T-helper 1 cell treated with Interleukin-12 subunit alpha and Interleukin-12 subunit beta and Interleukin-4 antibody, amounts not matched to agents 30 μg/mL and 1 μg/mL, for 36 hours (primary cell): Measurements from ENCODE around the gene GUCY1A1.

Source experiments
- H3K27ac Mint-ChIP-seq: one replicate; pipeline ENCODE4 v1.8.0; 2021; ENCODE audit warnings: mild to moderate bottlenecking, mixed read lengths
- H3K27me3 Mint-ChIP-seq: one replicate; pipeline ENCODE4 v1.8.0; 2021; ENCODE audit warnings: low read depth, mixed read lengths
- H3K36me3 Mint-ChIP-seq: one replicate; pipeline ENCODE4 v1.8.0; 2021; ENCODE audit warnings: low read depth, mixed read lengths
- H3K4me1 Mint-ChIP-seq: one replicate; pipeline ENCODE4 v1.8.0; 2021; ENCODE audit warnings: low read depth, mixed read lengths
- H3K4me3 Mint-ChIP-seq: one replicate; pipeline ENCODE4 v1.8.0; 2021; ENCODE audit warnings: mild to moderate bottlenecking, moderate library complexity, mixed read lengths
- H3K9me3 Mint-ChIP-seq: one replicate; pipeline ENCODE4 v1.8.0; 2021; ENCODE audit warnings: mixed read lengths

The GUCY1A1 gene

DNA sequence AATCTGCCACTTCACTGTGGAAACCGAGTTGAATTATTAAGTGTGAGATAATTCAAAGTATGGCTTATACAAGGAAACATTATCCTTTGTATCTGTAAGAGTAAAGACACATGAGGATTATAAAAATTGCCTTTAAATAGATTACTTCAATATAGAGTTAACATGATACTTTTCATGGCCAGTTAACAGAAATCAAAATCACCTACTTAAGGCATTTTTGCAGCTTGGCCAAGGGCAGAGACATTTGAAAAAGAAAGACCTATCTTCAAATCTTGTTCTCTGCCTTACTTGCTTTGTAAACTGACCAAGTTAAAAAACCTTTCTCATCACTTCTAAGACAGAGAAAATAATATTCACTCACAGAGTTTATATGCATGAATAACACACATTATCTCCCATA is 47.3 kb downstream of the GUCY1A1 start:
- Mint-ChIP-seq H3K9me3 (no peaks in the 10 kb centered on the region), H3K4me1 (no peaks in the 10 kb centered on the region), H3K4me3 (no peak overlapping the region), H3K36me3 (no peaks in the 10 kb centered on the region), H3K27ac (no peak overlapping the region), H3K27me3 (no peaks in the 10 kb centered on the region)

- no peaks in the 10 kb centered on the region for H3K36me3 Mint-ChIP-seq
- no peaks in the 10 kb centered on the region for H3K4me1 Mint-ChIP-seq
- no peaks in the 10 kb centered on the region for H3K27me3 Mint-ChIP-seq
- H3K9me3 Mint-ChIP-seq, result no peaks in the 10 kb centered on the region
- no peak overlapping the region for H3K27ac Mint-ChIP-seq
- no peak overlapping the region for H3K4me3 Mint-ChIP-seq
Measured at GRCh38 chr4:155722336-155722735, 55.7 kb downstream of the GUCY1A1 start.

DNA sequence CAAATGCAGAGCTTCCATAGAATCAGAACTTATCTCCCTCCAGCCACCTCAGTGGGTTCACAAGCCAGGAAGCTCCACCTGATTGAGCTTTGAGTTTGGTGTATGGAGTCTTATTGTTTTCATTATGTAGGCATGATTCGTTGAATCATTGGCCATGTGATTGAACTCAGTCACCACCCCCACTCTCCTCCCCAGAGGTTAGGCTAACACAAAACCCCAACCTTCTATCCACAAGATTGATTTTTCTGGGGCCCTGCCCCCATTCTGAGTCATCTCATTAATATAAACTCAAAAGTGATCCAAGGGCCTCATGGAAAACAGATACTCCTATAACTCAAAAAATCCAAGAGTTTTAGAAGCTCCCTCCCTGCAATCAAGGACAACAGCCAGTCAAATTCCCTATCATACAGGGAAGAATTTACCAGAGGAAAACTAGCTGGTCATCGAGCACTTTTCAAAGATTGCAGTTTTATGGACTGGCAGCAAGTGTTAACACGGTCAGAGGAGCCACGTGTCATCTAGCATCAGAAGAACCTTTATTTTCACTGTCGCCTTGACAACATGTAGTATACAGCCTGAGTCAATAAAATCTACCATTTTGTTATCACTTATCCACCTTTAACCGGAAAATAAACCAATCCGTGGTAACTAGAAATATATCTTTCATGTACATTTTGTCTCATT is 56.3 kb downstream of the GUCY1A1 start:
- H3K9me3 Mint-ChIP-seq, result no peaks in the 10 kb centered on the region
- H3K36me3 Mint-ChIP-seq, result no peaks in the 10 kb centered on the region
- H3K27ac Mint-ChIP-seq, result no peak overlapping the region
- no peaks in the 10 kb centered on the region for H3K27me3 Mint-ChIP-seq
- no peak overlapping the region for H3K4me3 Mint-ChIP-seq
- H3K4me1 Mint-ChIP-seq, result no peaks in the 10 kb centered on the region

GRCh38 chr4:155724731-155725130 is 58.1 kb downstream of the GUCY1A1 start:
- Mint-ChIP-seq H3K4me3 (no peak overlapping the region), H3K27ac (no peak overlapping the region), H3K4me1 (no peaks in the 10 kb centered on the region), H3K36me3 (no peaks in the 10 kb centered on the region), H3K27me3 (no peaks in the 10 kb centered on the region), H3K9me3 (no peaks in the 10 kb centered on the region)

GRCh38 chr4:155734065-155734464 is 67.4 kb downstream of the GUCY1A1 start:
- H3K9me3 Mint-ChIP-seq, result no peaks in the 10 kb centered on the region
- no peaks in the 10 kb centered on the region for H3K27me3 Mint-ChIP-seq
- H3K36me3 Mint-ChIP-seq, result no peaks in the 10 kb centered on the region
- no peak overlapping the region for H3K4me3 Mint-ChIP-seq
- no peaks in the 10 kb centered on the region for H3K4me1 Mint-ChIP-seq
- H3K27ac Mint-ChIP-seq, result no peak overlapping the region

DNA sequence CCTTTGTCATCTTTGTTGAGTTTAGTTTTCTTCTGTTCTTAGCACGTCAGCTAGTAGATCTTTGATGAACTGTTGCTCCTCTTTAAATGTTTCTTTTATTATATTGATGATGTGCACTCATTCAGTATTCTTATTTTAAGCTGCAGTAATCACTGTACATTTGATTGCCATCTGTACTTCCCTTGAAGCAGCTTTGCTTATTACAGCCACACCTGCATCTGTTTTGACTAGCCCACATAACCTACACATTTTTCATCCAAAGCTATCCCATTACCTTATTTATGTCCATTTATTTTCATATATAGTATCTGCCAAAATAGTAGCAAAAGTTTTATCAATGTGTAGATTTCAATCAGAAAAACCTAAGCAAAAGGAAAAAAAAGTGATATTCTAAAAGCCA is 68.3 kb downstream of the GUCY1A1 start:
- no peaks in the 10 kb centered on the region for H3K4me1 Mint-ChIP-seq
- H3K9me3 Mint-ChIP-seq, result no peaks in the 10 kb centered on the region
- H3K27me3 Mint-ChIP-seq, result no peaks in the 10 kb centered on the region
- no peaks in the 10 kb centered on the region for H3K36me3 Mint-ChIP-seq
- H3K27ac Mint-ChIP-seq, result no peak overlapping the region
- H3K4me3 Mint-ChIP-seq, result no peak overlapping the region

DNA sequence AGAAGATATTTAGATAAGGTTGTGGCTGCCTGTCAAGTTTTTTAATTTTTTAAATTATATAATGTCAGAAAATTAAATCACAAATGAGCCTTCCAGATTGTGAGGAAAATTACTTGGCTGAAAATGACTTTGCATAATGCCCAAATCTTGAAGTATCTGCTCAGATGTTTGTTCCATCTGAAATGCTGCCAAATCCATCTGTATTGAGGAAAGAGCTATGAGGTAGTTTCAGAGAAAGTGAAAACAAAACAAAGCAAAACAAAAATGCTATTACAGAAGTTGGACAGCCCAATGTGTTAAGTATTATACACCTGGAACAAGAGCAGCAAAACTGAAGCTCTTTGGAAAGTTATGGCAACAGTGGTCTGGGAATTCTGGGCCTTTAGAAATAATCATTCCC is 68.8 kb downstream of the GUCY1A1 start:
- Mint-ChIP-seq H3K9me3 (no peaks in the 10 kb centered on the region), H3K27me3 (no peaks in the 10 kb centered on the region), H3K4me1 (no peaks in the 10 kb centered on the region), H3K4me3 (no peak overlapping the region), H3K27ac (no peak overlapping the region), H3K36me3 (no peaks in the 10 kb centered on the region)

DNA sequence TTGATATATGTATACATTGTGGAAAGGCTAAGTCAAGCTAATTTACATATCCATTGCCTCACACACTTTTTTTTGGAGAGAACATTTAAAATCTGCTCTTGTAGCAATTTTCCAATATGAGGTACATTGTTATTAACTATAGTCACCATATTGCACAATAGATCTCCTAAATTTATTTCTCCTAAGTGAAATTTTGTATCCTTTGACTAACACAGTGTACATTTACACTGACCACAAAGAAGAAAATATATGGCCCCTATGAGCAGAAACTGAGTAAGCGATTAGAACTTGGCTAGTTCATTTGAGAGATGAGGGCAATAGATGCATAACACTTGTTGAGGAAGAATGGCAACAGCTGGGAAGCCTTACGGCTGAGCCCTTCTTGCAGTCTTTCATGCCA is 71.9 kb downstream of the GUCY1A1 start:
- H3K4me3 Mint-ChIP-seq, result no peak overlapping the region
- H3K27me3 Mint-ChIP-seq, result no peaks in the 10 kb centered on the region
- no peak overlapping the region for H3K27ac Mint-ChIP-seq
- no peaks in the 10 kb centered on the region for H3K9me3 Mint-ChIP-seq
- H3K36me3 Mint-ChIP-seq, result no peaks in the 10 kb centered on the region
- no peaks in the 10 kb centered on the region for H3K4me1 Mint-ChIP-seq

DNA sequence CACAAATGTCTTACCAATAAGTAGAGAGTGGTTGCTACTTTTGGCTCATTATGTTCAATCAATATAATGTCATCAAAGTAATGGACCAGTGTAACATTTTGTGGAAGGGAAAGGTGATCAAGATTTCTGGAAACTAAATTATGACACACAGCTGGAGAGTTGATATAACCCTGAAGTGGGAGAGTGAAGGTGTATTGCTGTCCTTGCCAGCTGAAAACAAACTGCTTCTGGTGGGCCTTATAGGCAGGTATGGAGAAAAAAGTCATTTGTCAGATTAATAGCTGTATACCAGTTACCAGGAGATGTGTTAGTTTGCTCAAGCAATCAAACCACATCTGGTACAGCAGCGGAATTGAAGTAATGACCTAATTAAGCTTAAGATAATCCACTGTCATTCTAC is 74.9 kb downstream of the GUCY1A1 start:
- Mint-ChIP-seq H3K27me3 (no peaks in the 10 kb centered on the region), H3K4me1 (no peaks in the 10 kb centered on the region), H3K36me3 (no peaks in the 10 kb centered on the region), H3K27ac (no peak overlapping the region), H3K4me3 (no peak overlapping the region), H3K9me3 (no peaks in the 10 kb centered on the region)

GRCh38 chr4:155742310-155743015 is 75.8 kb downstream of the GUCY1A1 start:
- Mint-ChIP-seq H3K36me3 (no peaks in the 10 kb centered on the region), H3K9me3 (no peaks in the 10 kb centered on the region), H3K27ac (no peak overlapping the region), H3K27me3 (no peaks in the 10 kb centered on the region), H3K4me3 (no peak overlapping the region), H3K4me1 (no peaks in the 10 kb centered on the region)

DNA sequence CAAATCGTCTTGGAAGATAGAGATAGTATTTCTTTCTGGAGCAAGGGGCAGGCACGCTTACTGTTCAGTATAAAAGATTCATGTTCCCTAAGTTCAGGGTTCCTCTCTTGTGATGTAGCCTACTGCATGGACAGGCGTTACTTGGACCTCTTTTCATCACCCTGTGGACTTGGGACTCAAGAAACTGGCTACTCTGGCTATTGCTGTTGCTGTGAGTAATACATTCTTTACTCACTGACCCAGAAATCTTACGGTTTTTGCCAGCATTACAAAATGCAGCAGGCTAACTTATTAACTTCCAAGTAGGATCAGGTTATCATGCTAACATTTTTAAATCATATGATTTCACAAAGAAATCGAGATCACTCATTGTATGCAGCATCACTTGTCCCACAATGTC is 79.3 kb downstream of the GUCY1A1 start:
- Mint-ChIP-seq H3K4me3 (no peak overlapping the region), H3K36me3 (no peaks in the 10 kb centered on the region), H3K27me3 (no peaks in the 10 kb centered on the region), H3K4me1 (no peaks in the 10 kb centered on the region), H3K27ac (no peak overlapping the region), H3K9me3 (no peaks in the 10 kb centered on the region)

DNA sequence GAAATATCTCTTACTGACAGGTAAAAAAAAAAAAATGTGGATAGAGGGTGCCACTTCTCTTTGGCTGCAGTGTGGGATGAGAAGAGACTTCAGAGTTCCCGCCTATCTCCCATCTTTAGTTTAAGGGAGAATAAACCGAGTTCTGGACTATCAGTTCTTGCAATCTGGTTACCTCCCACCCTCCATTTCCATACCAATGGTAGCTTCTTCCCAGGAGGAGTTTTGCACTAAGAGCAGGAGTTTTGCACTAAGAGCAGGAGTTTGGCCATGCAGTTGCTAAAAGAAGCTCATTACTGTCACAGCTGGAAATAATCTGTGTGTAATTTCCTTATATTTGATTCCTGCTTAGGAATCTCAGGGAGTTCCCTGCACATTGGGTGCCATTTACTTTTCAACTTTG is 81.4 kb downstream of the GUCY1A1 start:
- Mint-ChIP-seq H3K4me3 (no peak overlapping the region), H3K4me1 (no peaks in the 10 kb centered on the region), H3K9me3 (no peaks in the 10 kb centered on the region), H3K27me3 (no peaks in the 10 kb centered on the region), H3K36me3 (no peaks in the 10 kb centered on the region), H3K27ac (no peak overlapping the region)

DNA sequence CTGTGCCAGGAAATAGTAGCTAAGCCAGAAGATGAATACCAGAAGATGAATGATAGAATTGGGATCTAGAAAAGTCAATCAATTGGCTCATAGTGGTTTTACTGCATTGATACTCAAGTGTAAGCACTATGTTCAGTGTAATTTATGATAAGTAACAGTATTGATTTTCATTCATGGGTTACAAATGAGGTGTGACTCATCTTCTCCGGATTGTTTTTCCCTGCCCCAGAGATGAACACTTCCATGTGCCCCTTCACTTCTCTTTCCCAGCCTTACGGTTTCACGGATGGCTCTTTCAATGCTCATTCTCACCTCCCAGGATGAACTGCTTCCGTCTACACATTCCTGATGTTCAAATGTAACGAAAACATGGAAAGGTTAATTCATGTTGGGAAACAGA is 82.4 kb downstream of the GUCY1A1 start:
- no peaks in the 10 kb centered on the region for H3K27me3 Mint-ChIP-seq
- no peaks in the 10 kb centered on the region for H3K36me3 Mint-ChIP-seq
- no peaks in the 10 kb centered on the region for H3K9me3 Mint-ChIP-seq
- H3K4me1 Mint-ChIP-seq, result no peaks in the 10 kb centered on the region
- H3K27ac Mint-ChIP-seq, result no peak overlapping the region
- no peak overlapping the region for H3K4me3 Mint-ChIP-seq

DNA sequence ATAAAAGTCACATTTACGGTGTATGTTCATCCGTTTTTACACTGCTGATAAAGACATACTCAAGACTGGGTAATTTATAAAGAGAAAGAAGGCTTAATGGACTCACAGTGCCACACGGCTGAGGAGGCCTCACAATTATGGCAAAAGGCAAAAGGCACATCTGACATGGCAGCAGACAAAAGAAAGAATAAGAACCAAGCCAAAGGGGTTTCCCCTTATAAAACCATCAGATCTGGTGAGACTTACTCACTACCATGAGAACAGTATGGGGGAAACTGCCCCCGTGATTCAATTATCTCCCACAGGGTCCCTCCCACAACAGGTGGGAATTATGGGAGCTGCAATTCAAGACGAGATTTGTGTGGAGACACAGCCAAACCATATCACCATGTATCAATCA is 84.9 kb downstream of the GUCY1A1 start:
- no peak overlapping the region for H3K4me3 Mint-ChIP-seq
- no peak overlapping the region for H3K27ac Mint-ChIP-seq
- no peaks in the 10 kb centered on the region for H3K36me3 Mint-ChIP-seq
- no peaks in the 10 kb centered on the region for H3K9me3 Mint-ChIP-seq
- H3K4me1 Mint-ChIP-seq, result no peaks in the 10 kb centered on the region
- no peaks in the 10 kb centered on the region for H3K27me3 Mint-ChIP-seq

DNA sequence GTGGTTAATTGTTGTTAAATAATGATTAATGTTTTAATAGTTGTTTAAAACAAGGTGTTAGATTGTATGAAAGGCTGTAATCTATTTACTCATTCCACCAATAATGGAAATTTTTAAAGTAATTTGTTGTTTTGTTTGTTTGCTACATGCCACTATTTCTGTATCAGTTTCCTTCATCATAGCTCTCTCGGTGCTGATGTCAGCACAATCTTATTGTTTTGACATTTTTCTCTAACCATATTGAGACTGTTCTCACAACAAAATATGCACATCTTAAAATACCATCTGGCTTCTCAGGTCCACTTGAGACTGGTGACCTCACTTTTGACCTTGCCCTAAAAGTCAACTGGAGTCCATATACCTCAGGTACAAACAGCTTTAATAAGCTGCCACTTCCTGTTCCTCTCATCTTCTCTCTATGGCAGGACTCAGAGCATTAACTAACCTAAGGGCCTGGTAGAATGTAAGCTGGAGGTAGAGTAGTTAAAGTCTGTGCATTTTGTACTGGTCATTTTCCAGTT is 91.2 kb downstream of the GUCY1A1 start:
- H3K4me3 Mint-ChIP-seq, result no peak overlapping the region
- H3K27ac Mint-ChIP-seq, result no peak overlapping the region
- H3K4me1 Mint-ChIP-seq, result peaks cover 2% of the 10 kb centered on the region
- peaks cover 25% of the 10 kb centered on the region for H3K27me3 Mint-ChIP-seq
- no peaks in the 10 kb centered on the region for H3K36me3 Mint-ChIP-seq
- no peaks in the 10 kb centered on the region for H3K9me3 Mint-ChIP-seq
